PFSK-1 (cell line): ENCODE data around the gene KIAA1755.

Experiments used
- FOXP2 ChIP-seq: optimal IDR thresholded peaks from 2 replicates; pipeline ENCODE3; 2011; ENCODE audit warnings: borderline replicate concordance, control low read depth, inconsistent platforms; ENCODE audit not compliant: insufficient read depth; ENCODE audit errors: extremely low read length, extremely low read depth
- POLR2AphosphoS5 ChIP-seq: IDR thresholded peaks from 2 replicates; pipeline ENCODE4 v1.6.1; 2012; ENCODE audit warnings: low read depth, mild to moderate bottlenecking, control low read depth, low read length, moderate library complexity
- SIN3A ChIP-seq: IDR thresholded peaks from 2 replicates; pipeline ENCODE4 v1.6.1; 2012; ENCODE audit warnings: mild to moderate bottlenecking, low read length, moderate library complexity, borderline replicate concordance; ENCODE audit not compliant: insufficient read depth
- TAF1 ChIP-seq: IDR thresholded peaks from 2 replicates; pipeline ENCODE4 v1.6.1; 2012; ENCODE audit warnings: low read length, control low read depth, borderline replicate concordance; ENCODE audit not compliant: insufficient read depth
- TF ChIP-seq, protein P1 (sequence below), 2 experiments: IDR thresholded peaks; 2 replicates each; pipeline versions ENCODE4 v1.6.1 to v1.8.0; 2011 to 2012; ENCODE audit warnings: low read depth in 2 of 2, low read length in 2 of 2, control low read depth in 1 of 2, inconsistent platforms in 1 of 2, mild to moderate bottlenecking in 1 of 2, moderate library complexity in 1 of 2; ENCODE audit not compliant: insufficient read depth in 1 of 2

DNA sequence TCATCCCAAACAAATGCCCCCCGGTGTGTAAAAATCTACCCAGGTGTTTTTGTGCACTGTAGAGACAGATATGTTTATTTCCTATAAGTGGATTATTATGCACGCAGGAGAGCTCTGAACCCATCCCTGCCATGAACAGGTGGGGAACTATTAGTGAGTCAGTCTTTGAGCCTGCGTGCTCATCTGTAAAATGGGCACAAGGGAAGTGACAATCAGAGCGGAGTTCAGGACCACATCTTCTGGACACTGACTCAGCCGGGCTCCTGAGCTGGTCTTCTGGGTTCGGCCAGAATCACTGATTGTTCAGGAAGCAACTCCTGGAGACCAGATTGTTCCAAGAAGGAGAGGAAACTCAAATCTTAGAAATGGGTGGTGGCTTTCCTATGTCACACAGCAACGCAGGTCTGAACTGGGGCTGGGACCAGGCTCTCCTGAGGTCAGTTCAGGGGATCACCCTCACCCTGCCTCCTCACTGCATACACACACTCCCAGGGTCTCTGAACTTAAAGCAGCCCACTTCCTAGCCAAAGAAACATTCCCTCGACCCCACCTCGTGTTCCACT is 68.1 kb downstream of the KIAA1755 start:
- TF ChIP-seq POLR2AphosphoS5 (no peak), TAF1 (no peak), SIN3A (no peak), FOXP2 (no peak)
- TF ChIP-seq, protein P1, sequence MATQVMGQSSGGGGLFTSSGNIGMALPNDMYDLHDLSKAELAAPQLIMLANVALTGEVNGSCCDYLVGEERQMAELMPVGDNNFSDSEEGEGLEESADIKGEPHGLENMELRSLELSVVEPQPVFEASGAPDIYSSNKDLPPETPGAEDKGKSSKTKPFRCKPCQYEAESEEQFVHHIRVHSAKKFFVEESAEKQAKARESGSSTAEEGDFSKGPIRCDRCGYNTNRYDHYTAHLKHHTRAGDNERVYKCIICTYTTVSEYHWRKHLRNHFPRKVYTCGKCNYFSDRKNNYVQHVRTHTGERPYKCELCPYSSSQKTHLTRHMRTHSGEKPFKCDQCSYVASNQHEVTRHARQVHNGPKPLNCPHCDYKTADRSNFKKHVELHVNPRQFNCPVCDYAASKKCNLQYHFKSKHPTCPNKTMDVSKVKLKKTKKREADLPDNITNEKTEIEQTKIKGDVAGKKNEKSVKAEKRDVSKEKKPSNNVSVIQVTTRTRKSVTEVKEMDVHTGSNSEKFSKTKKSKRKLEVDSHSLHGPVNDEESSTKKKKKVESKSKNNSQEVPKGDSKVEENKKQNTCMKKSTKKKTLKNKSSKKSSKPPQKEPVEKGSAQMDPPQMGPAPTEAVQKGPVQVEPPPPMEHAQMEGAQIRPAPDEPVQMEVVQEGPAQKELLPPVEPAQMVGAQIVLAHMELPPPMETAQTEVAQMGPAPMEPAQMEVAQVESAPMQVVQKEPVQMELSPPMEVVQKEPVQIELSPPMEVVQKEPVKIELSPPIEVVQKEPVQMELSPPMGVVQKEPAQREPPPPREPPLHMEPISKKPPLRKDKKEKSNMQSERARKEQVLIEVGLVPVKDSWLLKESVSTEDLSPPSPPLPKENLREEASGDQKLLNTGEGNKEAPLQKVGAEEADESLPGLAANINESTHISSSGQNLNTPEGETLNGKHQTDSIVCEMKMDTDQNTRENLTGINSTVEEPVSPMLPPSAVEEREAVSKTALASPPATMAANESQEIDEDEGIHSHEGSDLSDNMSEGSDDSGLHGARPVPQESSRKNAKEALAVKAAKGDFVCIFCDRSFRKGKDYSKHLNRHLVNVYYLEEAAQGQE (IDR thresholded peaks at IDR 0.05; ENCODE audit: insufficient read depth in 1 of 2, low read depth in 2 of 2, low read length in 2 of 2), result no peak
